Caco-2 (cell line): ENCODE results near the gene DDX25. TPM values are rescaled to one million over a fixed set of nuclear protein-coding genes. Genes with fewer than 3 reads are reported as not detected.

Experiments used
- BruUV-seq: library from RNA; stranded (reverse); fragments of 400-500 nt; replicated peaks from 2 replicates; lab custom pipeline; 2021; lab: Mats Ljungman, UMichigan
- CTCF ChIA-PET: fragments of 300-600 bp; sonication (Branson Sonifier 250); formaldehyde crosslinking; loops from one replicate; lab custom pipeline; 2022; ENCODE audit warnings: antibody characterized with exemption; lab: Charles Lee
- POLR2A ChIA-PET: fragments of 300-600 bp; sonication (Branson Sonifier 250); formaldehyde crosslinking; loops from one replicate; lab custom pipeline; 2022; ENCODE audit warnings: antibody characterized with exemption; lab: Charles Lee
- DNase-seq, 2 experiments: peaks; one replicate each; pipeline versions ENCODE4 v3.0.0 to v3.0.0-alpha.2; 2020 to 2022
- H3K27me3 ChIP-seq: replicated peaks from 2 replicates; pipeline ENCODE4 v1.6.0; 2011; ENCODE audit warnings: low read length; ENCODE audit not compliant: control insufficient read depth, insufficient read depth
- H3K36me3 ChIP-seq: 2 replicates; pipeline ENCODE4 v1.5.1; 2011; ENCODE audit warnings: low read length; ENCODE audit not compliant: control insufficient read depth, insufficient read depth
- H3K4me1 ChIP-seq: fragments of 250-450 bp; sonication (Bioruptor Pico); 2 replicates; pipeline ENCODE4 v1.5.1; 2020; ENCODE audit warnings: mild to moderate bottlenecking
- H3K4me3 ChIP-seq: 2 replicates; pipeline ENCODE4 v1.5.1; 2011; ENCODE audit warnings: low read depth, mild to moderate bottlenecking, control low read depth, low read length
- H3K9me3 ChIP-seq: fragments of 250-450 bp; sonication (Bioruptor Pico); 2 replicates; pipeline ENCODE4 v1.5.1; 2020; ENCODE audit warnings: mild to moderate bottlenecking, moderate library complexity
- H3K27ac Mint-ChIP-seq: one replicate; pipeline ENCODE4 v1.8.0; 2022; ENCODE audit warnings: mixed read lengths; ENCODE audit not compliant: unreplicated experiment
- H3K27me3 Mint-ChIP-seq: one replicate; pipeline ENCODE4 v1.8.0; 2022; ENCODE audit warnings: mixed read lengths; ENCODE audit not compliant: insufficient read depth, unreplicated experiment
- H3K36me3 Mint-ChIP-seq: one replicate; pipeline ENCODE4 v1.8.0; 2022; ENCODE audit warnings: mild to moderate bottlenecking, mixed read lengths; ENCODE audit not compliant: insufficient read depth, unreplicated experiment
- H3K4me1 Mint-ChIP-seq: one replicate; pipeline ENCODE4 v1.8.0; 2022; ENCODE audit warnings: low read depth, mixed read lengths; ENCODE audit not compliant: unreplicated experiment
- H3K4me3 Mint-ChIP-seq: one replicate; pipeline ENCODE4 v1.8.0; 2022; ENCODE audit warnings: mild to moderate bottlenecking, moderate library complexity, mixed read lengths; ENCODE audit not compliant: unreplicated experiment
- H3K9me3 Mint-ChIP-seq: one replicate; pipeline ENCODE4 v1.8.0; 2022; ENCODE audit warnings: mixed read lengths; ENCODE audit not compliant: unreplicated experiment
- CTCF ChIP-seq, 2 experiments: fragments of 200-600 bp in 1 of 2; IDR thresholded peaks; 1 replicate in 1 of 2; 2 replicates in 1 of 2; pipeline versions ENCODE4 v1.5.1 to v1.8.0; 2011 to 2022; ENCODE audit warnings: antibody characterized with exemption in 1 of 2, control low read depth in 1 of 2, inconsistent platforms in 1 of 2, low read depth in 1 of 2, low read length in 1 of 2, mild to moderate bottlenecking in 1 of 2, moderate library complexity in 1 of 2; ENCODE audit not compliant: insufficient read depth in 1 of 2, severe bottlenecking in 1 of 2, unreplicated experiment in 1 of 2
- intact Hi-C: fragments of 100-400 bp; cut with micrococcal nuclease; formaldehyde crosslinking; loops from one replicate; pipeline ENCODE4 v1.10.0; 2022; ENCODE audit not compliant: unreplicated experiment
- total RNA-seq: library from RNA; stranded (reverse); gene quantifications from 2 replicates; pipeline ENCODE4 v1.2.3, GENCODE V29; 2022

DDX25 gene
- total RNA-seq, 1 experiment from 2014 or later, result not detected

- Histone ChIP-seq H3K27me3 (no peaks in the 10 kb centered on the region), H3K36me3 (no peaks in the 10 kb centered on the region), H3K4me1 (no peaks in the 10 kb centered on the region), H3K4me3 (no peak overlapping the region), H3K9me3 (no peaks in the 10 kb centered on the region)
- no peaks in the 10 kb centered on the region for H3K4me1 Mint-ChIP-seq
- H3K9me3 Mint-ChIP-seq, result no peaks in the 10 kb centered on the region
- no peak for TF ChIP-seq CTCF (IDR thresholded peaks at IDR 0.05; ENCODE audit: insufficient read depth in 1 of 2, low read depth in 1 of 2, low read length in 1 of 2, severe bottlenecking in 1 of 2, unreplicated experiment in 1 of 2)
- ChIA-PET POLR2A (interaction anchor here (0.7 kb wide), 1 partner anchor 107 kb away, joined by 3 read pairs; the partner anchor contains the start of gene CDON), CTCF (interaction anchor here (0.6 kb wide), 1 partner anchor 16 kb away, joined by 3 read pairs; no protein-coding TSS in a partner anchor)
- H3K27ac Mint-ChIP-seq, result no peak overlapping the region
- no peaks in the 10 kb centered on the region for H3K36me3 Mint-ChIP-seq
- peaks cover 4% of the 10 kb centered on the region for H3K27me3 Mint-ChIP-seq
- no peak for DNase-seq
- no peak overlapping the region for H3K4me3 Mint-ChIP-seq
- no TSS peak for BruUV-seq
- intact Hi-C loops, result no loop called here
These were observed 51.5 kb downstream of the DDX25 start for GRCh38 chr11:125955856-125956255.

GRCh38 chr11:125956391-125957134, 52.3 kb downstream of the DDX25 start:
- Histone ChIP-seq H3K27me3 (no peaks in the 10 kb centered on the region), H3K36me3 (no peaks in the 10 kb centered on the region), H3K9me3 (no peaks in the 10 kb centered on the region), H3K4me1 (no peaks in the 10 kb centered on the region), H3K4me3 (no peak overlapping the region)
- Mint-ChIP-seq H3K27ac (no peak overlapping the region), H3K9me3 (no peaks in the 10 kb centered on the region), H3K36me3 (no peaks in the 10 kb centered on the region), H3K4me3 (no peak overlapping the region), H3K4me1 (no peaks in the 10 kb centered on the region), H3K27me3 (no peaks in the 10 kb centered on the region)
- no peak for TF ChIP-seq CTCF (IDR thresholded peaks at IDR 0.05; ENCODE audit: insufficient read depth in 1 of 2, low read depth in 1 of 2, low read length in 1 of 2, severe bottlenecking in 1 of 2, unreplicated experiment in 1 of 2)
- CTCF ChIA-PET, result interaction anchor here (0.6 kb wide), 1 partner anchor 17 kb away, joined by 3 read pairs; no protein-coding TSS in a partner anchor
- intact Hi-C loops, result no loop called here
- BruUV-seq, result no TSS peak
- no peak for DNase-seq
- POLR2A ChIA-PET, result no interaction called here

- ChIA-PET POLR2A (no interaction called here), CTCF (no interaction called here)
- H3K27me3 Mint-ChIP-seq, result no peaks in the 10 kb centered on the region
- no peaks in the 10 kb centered on the region for H3K4me1 ChIP-seq
- no peak overlapping the region for H3K4me3 Mint-ChIP-seq
- H3K4me3 ChIP-seq, result no peak overlapping the region
- peaks cover 8% of the 10 kb centered on the region for H3K9me3 Mint-ChIP-seq
- intact Hi-C loops, result no loop called here
- H3K9me3 ChIP-seq, result peaks cover 4% of the 10 kb centered on the region
- TF ChIP-seq CTCF (IDR thresholded peaks at IDR 0.05; ENCODE audit: insufficient read depth in 1 of 2, low read depth in 1 of 2, low read length in 1 of 2, severe bottlenecking in 1 of 2, unreplicated experiment in 1 of 2), result no peak
- no peak overlapping the region for H3K27ac Mint-ChIP-seq
- no peaks in the 10 kb centered on the region for H3K36me3 ChIP-seq
- no peaks in the 10 kb centered on the region for H3K36me3 Mint-ChIP-seq
- H3K27me3 ChIP-seq, result no peaks in the 10 kb centered on the region
- H3K4me1 Mint-ChIP-seq, result no peaks in the 10 kb centered on the region
- BruUV-seq, result no TSS peak
- DNase-seq, result no peak
These were observed 53.5 kb downstream of the DDX25 start for GRCh38 chr11:125957618-125958332.
